Endothelial cell of umbilical vein (primary cell): ENCODE measurements around the gene JPH2. TPM values are rescaled to one million over a fixed set of nuclear protein-coding genes. Genes with fewer than 3 reads are reported as not detected.

Source experiments
- BruUV-seq: library from RNA; stranded (reverse); fragments of 400-500 nt; replicated peaks from 2 replicates; lab custom pipeline; 2021; lab: Mats Ljungman, UMichigan
- CTCF ChIA-PET: fragments of 300-600, 350-600 bp; sonication (Branson Sonifier 250); formaldehyde crosslinking; loops from one replicate; lab custom pipeline; 2021; ENCODE audit warnings: antibody characterized with exemption, inconsistent platforms; lab: Charles Lee
- POLR2A ChIA-PET: fragments of 300-600, 350-600 bp; sonication (Branson Sonifier 250); formaldehyde crosslinking; loops from one replicate; lab custom pipeline; 2021; ENCODE audit warnings: antibody characterized with exemption, inconsistent platforms; lab: Charles Lee
- DNase-seq: peaks from one replicate; pipeline ENCODE4 v3.0.0-alpha.2; 2011; ENCODE audit warnings: low read depth, low spot score
- FAIRE-seq: peaks from 2 replicates; lab custom pipeline; 2011; peaks lifted over from hg19 to GRCh38; lab: Jason Lieb, UNC
- H2AFZ ChIP-seq: 2 replicates; pipeline ENCODE4 v1.6.0; 2012; ENCODE audit warnings: low read depth, low read length, control low read depth, inconsistent platforms
- H3K27ac ChIP-seq: 2 replicates; pipeline ENCODE4 v1.5.1; 2011; ENCODE audit warnings: low read depth, mild to moderate bottlenecking, control low read depth, low read length, moderate library complexity; ENCODE audit not compliant: insufficient read depth
- H3K27me3 ChIP-seq, 2 experiments: 2 replicates each; pipeline versions ENCODE4 v1.6.0 to v1.6.1; 2011; ENCODE audit warnings: low read length in 2 of 2, mixed read lengths in 1 of 2; ENCODE audit not compliant: control insufficient read depth in 2 of 2, insufficient read depth in 2 of 2
- H3K36me3 ChIP-seq, 2 experiments: 2 replicates in 1 of 2; 3 replicates in 1 of 2; pipeline ENCODE4 v1.5.1; 2011; ENCODE audit warnings: low read length in 2 of 2, mild to moderate bottlenecking in 1 of 2, moderate library complexity in 1 of 2; ENCODE audit not compliant: control insufficient read depth in 2 of 2, insufficient read depth in 2 of 2; ENCODE audit errors: extremely low read depth in 1 of 2
- H3K4me1 ChIP-seq: 3 replicates; pipeline ENCODE4 v1.5.1; 2011; ENCODE audit warnings: mild to moderate bottlenecking, low read length; ENCODE audit not compliant: control insufficient read depth, insufficient read depth; ENCODE audit errors: extremely low read depth
- H3K4me2 ChIP-seq: 2 replicates; pipeline ENCODE4 v1.6.1; 2011; ENCODE audit warnings: low read length, control low read depth, mixed read lengths; ENCODE audit not compliant: insufficient read depth
- H3K4me3 ChIP-seq, 3 experiments: fragments of 200-600 bp in 1 of 3; sonication (generic), shearing (Covaris generic) in 1 of 3; replicated peaks in 1 of 3; 2 replicates each; pipeline ENCODE4 v1.5.1; 2011 to 2016; ENCODE audit warnings: control low read depth in 3 of 3, low read length in 3 of 3, mild to moderate bottlenecking in 2 of 3, inconsistent platforms in 1 of 3, low read depth in 1 of 3, moderate library complexity in 1 of 3; ENCODE audit not compliant: insufficient read depth in 1 of 3
- H3K79me2 ChIP-seq: 2 replicates; pipeline ENCODE4 v1.6.0; 2012; ENCODE audit warnings: low read length, inconsistent platforms; ENCODE audit not compliant: control insufficient read depth, insufficient read depth
- H3K9ac ChIP-seq: replicated peaks from 2 replicates; pipeline ENCODE3; 2011; ENCODE audit warnings: low read length, control low read depth; ENCODE audit not compliant: insufficient read depth; ENCODE audit errors: extremely low read depth
- H3K9me1 ChIP-seq: replicated peaks from 3 replicates; pipeline ENCODE4 v1.6.0; 2011; ENCODE audit warnings: mild to moderate bottlenecking, low read length; ENCODE audit not compliant: control insufficient read depth, insufficient read depth; ENCODE audit errors: extremely low read depth
- H3K9me3 ChIP-seq: replicated peaks from 2 replicates; pipeline ENCODE4 v1.5.1; 2012; ENCODE audit warnings: low read length, inconsistent platforms; ENCODE audit not compliant: control insufficient read depth, insufficient read depth
- H4K20me1 ChIP-seq: replicated peaks from 2 replicates; pipeline ENCODE3; 2011; ENCODE audit warnings: mild to moderate bottlenecking, low read length; ENCODE audit not compliant: control insufficient read depth, insufficient read depth; ENCODE audit errors: extremely low read depth
- CTCF ChIP-seq, 2 donors: IDR thresholded peaks; 1 replicate in 1 of 2; 2 replicates in 1 of 2; pipeline ENCODE4 v1.5.1; 2011; ENCODE audit warnings: low read length in 2 of 2, mild to moderate bottlenecking in 2 of 2, moderate library complexity in 2 of 2, control low read depth in 1 of 2, inconsistent platforms in 1 of 2, low read depth in 1 of 2; ENCODE audit not compliant: insufficient read depth in 1 of 2; ENCODE audit errors: extremely low read depth in 1 of 2
- EZH2 ChIP-seq: IDR thresholded peaks from 2 replicates; pipeline ENCODE4 v1.6.1; 2012; ENCODE audit warnings: borderline replicate concordance, low read depth, mild to moderate bottlenecking, moderate library complexity, low read length, inconsistent platforms; ENCODE audit not compliant: severe bottlenecking
- FOS ChIP-seq: IDR thresholded peaks from 2 replicates; pipeline ENCODE4 v1.6.1; 2011; ENCODE audit warnings: mild to moderate bottlenecking, low read length, moderate library complexity, borderline replicate concordance; ENCODE audit not compliant: insufficient read depth
- GATA2 ChIP-seq: IDR thresholded peaks from 2 replicates; pipeline ENCODE4 v1.7.0; 2011; ENCODE audit warnings: low read depth, mild to moderate bottlenecking, moderate library complexity, mixed read lengths, low read length; ENCODE audit not compliant: insufficient read length, insufficient read depth
- JUN ChIP-seq: IDR thresholded peaks from 2 replicates; pipeline ENCODE4 v1.6.1; 2011; ENCODE audit warnings: borderline replicate concordance, low read depth; ENCODE audit not compliant: insufficient read length, insufficient read depth
- MAX ChIP-seq: IDR thresholded peaks from 2 replicates; pipeline ENCODE4 v1.6.1; 2011; ENCODE audit not compliant: insufficient read depth, insufficient read length
- MYC ChIP-seq: IDR thresholded peaks from one replicate; pipeline ENCODE4 v1.6.1; 2011; ENCODE audit warnings: mild to moderate bottlenecking, low read depth, low read length
- POLR2A ChIP-seq: IDR thresholded peaks from 2 replicates; pipeline ENCODE4 v1.6.1; 2012; ENCODE audit warnings: low read depth, mild to moderate bottlenecking, control low read depth, low read length
- POLR2AphosphoS5 ChIP-seq: IDR thresholded peaks from 2 replicates; pipeline ENCODE4 v1.6.1; 2012; ENCODE audit warnings: low read depth, mild to moderate bottlenecking, control low read depth, low read length, moderate library complexity; ENCODE audit not compliant: insufficient read depth
- dilution Hi-C: fragments of 300-500 bp; cut with MboI; formaldehyde crosslinking; loops from one replicate; pipeline ENCODE4 v1.15.0; 2019; ENCODE audit warnings: low sequenced_read_pairs; ENCODE audit not compliant: extremely low pct_ligation_motif_present
- intact Hi-C: fragments of 100-400 bp; cut with micrococcal nuclease; formaldehyde crosslinking; loops from one replicate; pipeline ENCODE4 v1.10.0; 2022
- polyA plus RNA-seq, 4 experiments: library from polyadenylated mRNA; depleted of rRNA in 3 of 4; stranded (reverse) in 3 of 4; unstranded in 1 of 4; fragments of >200 nt; gene quantifications; 2 replicates each; pipeline versions ENCODE4 v1.2.1 to v1.2.3, GENCODE V29; 2011 to 2012; ENCODE audit warnings: missing spikeins in 1 of 4
- total RNA-seq: library from RNA; stranded (reverse); gene quantifications from 2 replicates; pipeline ENCODE4 v1.2.3, GENCODE V29; 2021

JPH2 gene
- total and polyA plus RNA-seq, 2 donors (not counting 3 experiments of a cell fraction or from before 2014, with no cell fraction given) = not detected

- peaks cover 68% of the 10 kb centered on the region for H3K79me2 ChIP-seq
- TF ChIP-seq POLR2A = no peak
- TF ChIP-seq CTCF (IDR thresholded peaks at IDR 0.05; ENCODE audit: extremely low read depth in 1 of 2, insufficient read depth in 1 of 2, low read depth in 1 of 2, low read length in 2 of 2) = no peak
- no peak for TF ChIP-seq POLR2AphosphoS5
- no peak for TF ChIP-seq JUN
- no peak for TF ChIP-seq GATA2
- TF ChIP-seq MYC = no peak
- no peak for TF ChIP-seq EZH2
- TF ChIP-seq MAX = no peak
- no peak for TF ChIP-seq FOS
- no peak overlapping the region for H2AFZ ChIP-seq
- no peak overlapping the region for H3K4me2 ChIP-seq
- H3K27ac ChIP-seq = no peak overlapping the region
- DNase-seq = no peak
- ChIA-PET CTCF (no interaction called here), POLR2A (no interaction called here)
- dilution Hi-C loops = no loop called here
- no peak overlapping the region for H3K9ac ChIP-seq
- peaks cover 4% of the 10 kb centered on the region for H4K20me1 ChIP-seq
- H3K27me3 ChIP-seq = no peaks in the 10 kb centered on the region
- no peaks in the 10 kb centered on the region for H3K9me3 ChIP-seq
- no peaks in the 10 kb centered on the region for H3K9me1 ChIP-seq
- peaks cover 0 to 14% of the 10 kb centered on the region in 2 experiments for H3K36me3 ChIP-seq
- FAIRE-seq = no peak
- intact Hi-C loops = no loop called here
- BruUV-seq = no TSS peak
- H3K4me1 ChIP-seq = peaks cover 32% of the 10 kb centered on the region
- H3K4me3 ChIP-seq = no peak overlapping the region
Measured at GRCh38 chr20:44206132-44206531, 19.1 kb upstream of the JPH2 start.
